HEK293T (cell line): ENCODE results near the gene ISL2.

Experiments
- BHLHE40 ChIP-seq: fragments of 450-650 bp; IDR thresholded peaks from 2 replicates; pipeline ENCODE4 v1.6.1; 2016; ENCODE audit warnings: mild to moderate bottlenecking, moderate library complexity, borderline replicate concordance
- CTBP1 ChIP-seq: fragments of 450-650 bp; IDR thresholded peaks from 2 replicates; pipeline ENCODE4 v1.6.1; 2016; ENCODE audit warnings: borderline replicate concordance
- FOXK2 ChIP-seq: fragments of 450-650 bp; IDR thresholded peaks from 2 replicates; pipeline ENCODE4 v1.6.1; 2016; ENCODE audit warnings: mild to moderate bottlenecking
- FOXM1 ChIP-seq: fragments of 450-650 bp; IDR thresholded peaks from 2 replicates; pipeline ENCODE4 v1.6.1; 2017; ENCODE audit warnings: mild to moderate bottlenecking, borderline replicate concordance
- NFRKB ChIP-seq: fragments of 450-650 bp; IDR thresholded peaks from 2 replicates; pipeline ENCODE4 v1.6.1; 2016; ENCODE audit warnings: mild to moderate bottlenecking, moderate library complexity
- PKNOX1 ChIP-seq: fragments of 450-650 bp; IDR thresholded peaks from 2 replicates; pipeline ENCODE4 v1.6.1; 2016
- SP1 ChIP-seq: fragments of 450-650 bp; IDR thresholded peaks from 2 replicates; pipeline ENCODE4 v1.6.1; 2017
- ZNF384 ChIP-seq: fragments of 450-650 bp; IDR thresholded peaks from 2 replicates; pipeline ENCODE4 v1.6.1; 2016

DNA sequence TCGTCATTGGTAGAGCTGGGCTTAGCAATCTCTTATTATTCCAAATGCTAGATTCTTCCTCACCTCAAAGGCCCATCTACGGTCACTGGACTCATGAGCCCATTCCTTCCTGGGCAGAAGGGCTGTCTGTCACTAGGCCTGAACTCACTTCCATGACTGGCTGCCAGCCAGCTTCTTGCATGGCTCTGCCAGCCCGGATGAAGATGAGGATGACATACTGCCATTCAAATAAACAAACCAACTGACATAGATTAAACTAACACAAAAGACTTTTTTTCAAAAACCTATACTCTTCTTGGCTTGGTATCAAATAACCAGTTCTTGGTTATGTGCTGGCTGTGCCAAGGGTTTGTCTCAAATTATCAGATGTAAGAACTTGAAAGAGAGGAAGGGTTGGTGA lies 23.8 kb downstream of the ISL2 start:
- TF ChIP-seq FOXK2 (no peak), NFRKB (no peak), BHLHE40 (no peak), PKNOX1 (no peak), FOXM1 (no peak), SP1 (no peak), ZNF384 (no peak), CTBP1 (no peak)
